Left lung (tissue), 10 donors: ENCODE data around the gene KCNH4. TPM values are rescaled to one million over a fixed set of nuclear protein-coding genes. Genes with fewer than 3 reads are reported as not detected.

Source experiments
- ATAC-seq: fragments of 200-7000 bp; cut with Tn5 transposase; one replicate; pipeline ENCODE4 v1.9.1; 2020; ENCODE audit warnings: moderate library complexity
- DNase-seq, 4 donors: peaks; one replicate each; pipeline ENCODE4 v3.0.0-alpha.2; 2013 to 2020
- H3K27ac ChIP-seq, 2 donors: fragments of 200-600 bp; sonication (generic) in 1 of 2; one replicate each; pipeline versions ENCODE4 v1.5.0 to v1.8.0; 2020 to 2021
- H3K27me3 ChIP-seq, 2 donors: fragments of 200-600 bp; sonication (generic) in 1 of 2; one replicate each; pipeline versions ENCODE4 v1.5.0 to v1.8.0; 2020 to 2021
- H3K36me3 ChIP-seq, 2 donors: fragments of 200-600 bp; sonication (generic) in 1 of 2; one replicate each; pipeline versions ENCODE4 v1.5.0 to v1.8.0; 2020 to 2021
- H3K4me1 ChIP-seq, 2 donors: fragments of 200-600 bp; one replicate each; pipeline ENCODE4 v1.8.0; 2021
- H3K4me3 ChIP-seq, 2 donors: fragments of 200-600 bp; sonication (generic) in 1 of 2; one replicate each; pipeline versions ENCODE4 v1.5.0 to v1.8.0; 2020 to 2021; ENCODE audit warnings: mild to moderate bottlenecking in 1 of 2
- H3K9me3 ChIP-seq, 2 donors: fragments of 200-600 bp; sonication (generic) in 1 of 2; one replicate each; pipeline versions ENCODE4 v1.5.0 to v1.8.0; 2020 to 2021
- intact Hi-C, 2 donors: fragments of 100-400 bp; cut with DNase I; formaldehyde crosslinking; loops; one replicate each; pipeline versions ENCODE4 v1.11.2 to v1.14.2; 2022
- polyA plus RNA-seq, 6 donors: library from polyadenylated mRNA; unstranded; fragments of 120-200 nt; gene quantifications; one replicate each; pipeline ENCODE4 v1.2.1, GENCODE V29; 2013; ENCODE audit not compliant: insufficient read length in 6 of 6
- total RNA-seq, 2 donors: library from RNA; stranded (reverse); fragmentation: NEBNext Ultra II Directional; extraction: Animal tissue kit (Norgen Biotek cat#: 25700); gene quantifications; one replicate each; pipeline ENCODE4 v1.2.1, GENCODE V29; 2021
- TF ChIP-seq, protein P1 (sequence below), 2 donors: fragments of 200-600 bp; sonication (generic) in 1 of 2; IDR thresholded peaks; one replicate each; pipeline versions ENCODE4 v1.5.0 to v1.8.0; 2021; ENCODE audit warnings: antibody characterized with exemption in 2 of 2
- donor health status: DM: no; HTN: yes; CAD: no.
- donor health status: DM: no; HTN: no; CAD: no.

Gene KCNH4
- total and polyA plus RNA-seq, 8 donors: 0.03 to 0.16 (median 0.04) TPM; not detected in 2

- peak overlapping the region; percentile 70 to 75 for H3K4me3 ChIP-seq
- ATAC-seq (no peak), DNase-seq (no peak)
- peaks cover 5 to 37% of the 10 kb centered on the region in 2 donors for H3K4me1 ChIP-seq
- no peaks in the 10 kb centered on the region for H3K9me3 ChIP-seq
- peaks cover 0 to 43% of the 10 kb centered on the region in 2 donors for H3K36me3 ChIP-seq
- TF ChIP-seq, protein P1, sequence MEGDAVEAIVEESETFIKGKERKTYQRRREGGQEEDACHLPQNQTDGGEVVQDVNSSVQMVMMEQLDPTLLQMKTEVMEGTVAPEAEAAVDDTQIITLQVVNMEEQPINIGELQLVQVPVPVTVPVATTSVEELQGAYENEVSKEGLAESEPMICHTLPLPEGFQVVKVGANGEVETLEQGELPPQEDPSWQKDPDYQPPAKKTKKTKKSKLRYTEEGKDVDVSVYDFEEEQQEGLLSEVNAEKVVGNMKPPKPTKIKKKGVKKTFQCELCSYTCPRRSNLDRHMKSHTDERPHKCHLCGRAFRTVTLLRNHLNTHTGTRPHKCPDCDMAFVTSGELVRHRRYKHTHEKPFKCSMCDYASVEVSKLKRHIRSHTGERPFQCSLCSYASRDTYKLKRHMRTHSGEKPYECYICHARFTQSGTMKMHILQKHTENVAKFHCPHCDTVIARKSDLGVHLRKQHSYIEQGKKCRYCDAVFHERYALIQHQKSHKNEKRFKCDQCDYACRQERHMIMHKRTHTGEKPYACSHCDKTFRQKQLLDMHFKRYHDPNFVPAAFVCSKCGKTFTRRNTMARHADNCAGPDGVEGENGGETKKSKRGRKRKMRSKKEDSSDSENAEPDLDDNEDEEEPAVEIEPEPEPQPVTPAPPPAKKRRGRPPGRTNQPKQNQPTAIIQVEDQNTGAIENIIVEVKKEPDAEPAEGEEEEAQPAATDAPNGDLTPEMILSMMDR (IDR thresholded peaks at IDR 0.05): no peak
- no peak overlapping the region for H3K27ac ChIP-seq
- intact Hi-C loops: no loop called here
- no peaks in the 10 kb centered on the region for H3K27me3 ChIP-seq
Observed at GRCh38 chr17:42120161-42120769, 60.7 kb downstream of the KCNH4 start.

- TF ChIP-seq, protein P1 (IDR thresholded peaks at IDR 0.05): no peak
- DNase-seq: no peak
- H3K4me1 ChIP-seq: peaks cover 5 to 37% of the 10 kb centered on the region in 2 donors
- H3K9me3 ChIP-seq: no peaks in the 10 kb centered on the region
- peaks cover 0 to 34% of the 10 kb centered on the region in 2 donors for H3K36me3 ChIP-seq
- no peaks in the 10 kb centered on the region for H3K27me3 ChIP-seq
- intact Hi-C loops: loop anchor here in 1 of 2 donors (10.0 kb wide), 1 partner anchor 94 kb away; the partner anchor contains the start of gene NKIRAS2
- no peak overlapping the region for H3K27ac ChIP-seq
- no peak for ATAC-seq
- no peak overlapping the region for H3K4me3 ChIP-seq
Observed at GRCh38 chr17:42119301-42119700, 61.6 kb downstream of the KCNH4 start.

GRCh38 chr17:42118545-42118944 lies 62.4 kb downstream of the KCNH4 start:
- Histone ChIP-seq H3K27me3 (no peaks in the 10 kb centered on the region), H3K27ac (no peak overlapping the region), H3K4me3 (no peak overlapping the region), H3K9me3 (no peaks in the 10 kb centered on the region), H3K36me3 (peaks cover 0 to 36% of the 10 kb centered on the region in 2 donors), H3K4me1 (peaks cover 5 to 37% of the 10 kb centered on the region in 2 donors)
- no peak for DNase-seq
- TF ChIP-seq, protein P1 (IDR thresholded peaks at IDR 0.05): peak in 1 of 2 donors; percentile 34
- ATAC-seq: no peak
- intact Hi-C loops: loop anchor here in 1 of 2 donors (10.0 kb wide), 1 partner anchor 94 kb away; the partner anchor contains the start of gene NKIRAS2

DNA sequence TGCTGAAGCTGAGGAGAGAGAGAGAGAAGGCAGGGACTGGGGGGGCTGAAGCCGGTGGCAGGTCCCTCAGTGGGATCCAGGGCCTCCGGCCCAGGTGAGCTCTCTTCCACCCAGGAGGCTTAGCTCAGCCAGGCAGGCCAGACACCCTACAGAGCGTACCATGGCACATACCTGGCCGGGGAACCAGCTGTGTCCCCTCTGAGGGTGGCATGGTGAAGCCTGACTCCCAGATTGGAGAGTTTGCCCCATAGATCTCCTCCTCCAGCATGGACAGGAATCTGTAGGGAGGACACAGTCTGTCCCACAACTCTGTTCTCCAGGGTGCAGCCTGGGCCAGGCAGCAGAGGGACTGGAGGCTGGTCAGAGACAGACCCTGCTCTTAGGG lies 62.8 kb downstream of the KCNH4 start:
- Histone ChIP-seq H3K4me1 (peaks cover 7 to 40% of the 10 kb centered on the region in 2 donors), H3K4me3 (no peak overlapping the region), H3K36me3 (peaks cover 0 to 38% of the 10 kb centered on the region in 2 donors), H3K9me3 (no peaks in the 10 kb centered on the region), H3K27me3 (no peaks in the 10 kb centered on the region), H3K27ac (no peak overlapping the region)
- intact Hi-C loops: loop anchor here in 1 of 2 donors (10.0 kb wide), 1 partner anchor 93 kb away; the partner anchor contains the start of gene NKIRAS2
- ATAC-seq: no peak
- DNase-seq: no peak
- TF ChIP-seq, protein P1 (IDR thresholded peaks at IDR 0.05): no peak

DNA sequence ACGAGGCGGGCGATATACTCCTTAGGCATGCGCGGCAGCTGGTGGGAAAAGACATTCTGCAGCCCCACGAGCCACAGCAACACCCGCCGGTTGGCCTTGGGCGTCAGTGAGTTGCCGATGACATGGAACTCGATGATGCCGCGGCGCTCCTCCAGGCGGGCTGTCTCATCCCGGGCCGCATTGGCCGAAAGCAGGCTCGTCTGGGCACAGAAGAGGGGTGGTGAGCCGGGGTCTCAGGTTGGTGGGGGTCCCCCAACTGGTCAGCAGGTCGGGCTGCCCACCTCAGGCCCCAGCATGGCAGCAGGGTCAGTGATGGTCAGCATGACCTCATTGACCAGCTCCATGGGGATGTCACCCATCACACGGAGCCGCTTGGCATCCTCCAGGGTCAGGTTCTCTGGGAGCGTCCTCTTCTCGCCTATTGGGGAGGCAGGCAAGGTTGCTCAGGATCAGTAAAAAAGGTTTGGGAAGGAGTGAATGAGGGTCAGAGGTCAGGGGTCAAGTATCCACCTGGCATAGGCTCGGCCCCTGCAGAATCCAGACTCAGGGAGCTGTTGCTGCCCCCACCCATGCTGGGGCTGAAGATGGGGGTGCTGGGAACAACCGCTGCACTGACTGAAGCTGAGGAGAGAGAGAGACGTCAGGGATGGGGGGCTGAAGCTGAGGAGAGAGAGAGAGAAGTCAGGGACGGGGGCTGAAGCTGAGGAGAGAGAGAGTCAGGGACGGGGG lies 63.4 kb downstream of the KCNH4 start:
- Histone ChIP-seq H3K36me3 (peaks cover 0 to 32% of the 10 kb centered on the region in 2 donors), H3K27ac (no peak overlapping the region), H3K27me3 (no peaks in the 10 kb centered on the region), H3K4me3 (no peak overlapping the region), H3K4me1 (peaks cover 11 to 42% of the 10 kb centered on the region in 2 donors), H3K9me3 (no peaks in the 10 kb centered on the region)
- intact Hi-C loops: loop anchor here in 1 of 2 donors (2.0 to 10.0 kb wide), 2 partner anchors 93 to 157 kb away; partner anchors contain the start of gene NKIRAS2
- DNase-seq: peak in 1 of 4 donors; percentile 74
- TF ChIP-seq, protein P1 (IDR thresholded peaks at IDR 0.05): no peak
- no peak for ATAC-seq
